Stimulated activated CD4-positive, alpha-beta T cell treated with anti-CD3 and anti-CD28 coated beads, Interleukin-4, amount 100 ng/mL, for 4 hours (primary cell): Measurements from ENCODE around the gene PCSK9.

Experiments
- DNase-seq, 2 experiments: peaks; one replicate each; pipeline ENCODE4 v3.0.0-alpha.2; 2020

PCSK9 gene

DNA sequence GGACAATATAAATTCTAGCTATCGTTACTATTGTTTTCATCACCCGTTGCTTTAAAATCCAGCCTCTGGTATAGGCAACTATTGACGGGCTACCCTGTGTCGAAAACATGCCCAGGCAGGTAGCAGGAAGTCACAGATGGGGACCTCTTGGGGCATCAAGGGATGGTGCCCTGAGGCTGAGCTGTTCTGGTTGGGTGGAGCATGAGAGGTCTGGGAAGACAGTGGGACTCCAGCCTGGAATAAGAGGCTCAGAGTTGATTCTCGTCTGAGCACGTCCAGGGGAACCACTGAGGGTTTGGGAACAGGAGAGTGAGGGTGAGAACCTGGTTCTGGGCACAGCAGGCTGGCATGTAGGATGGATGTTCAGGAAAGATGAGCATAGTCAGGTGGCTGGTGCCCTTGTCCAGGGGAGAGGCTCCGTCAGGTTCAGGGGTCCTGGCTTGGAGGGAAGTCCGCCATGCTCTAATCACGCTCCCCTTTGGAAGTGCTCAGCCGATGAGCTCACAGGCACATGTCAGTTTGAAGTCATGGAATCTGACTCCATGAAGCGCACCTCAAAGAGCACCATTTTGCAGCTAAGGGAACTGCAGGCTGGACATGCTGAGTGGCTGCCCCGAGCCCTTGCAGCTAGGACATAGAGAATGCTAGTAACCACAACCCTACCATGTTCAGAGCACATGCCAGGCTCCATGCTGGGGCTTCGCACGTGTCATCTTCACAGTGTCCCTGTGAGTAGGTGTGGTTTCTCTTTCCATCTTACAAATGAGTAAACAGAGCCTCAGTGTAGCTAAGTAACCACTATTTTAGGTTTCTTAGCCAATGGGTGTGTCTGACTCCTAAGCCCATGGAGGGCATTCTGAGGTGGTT lies 21.0 kb downstream of the PCSK9 start:
- DNase-seq = no peak

DNA sequence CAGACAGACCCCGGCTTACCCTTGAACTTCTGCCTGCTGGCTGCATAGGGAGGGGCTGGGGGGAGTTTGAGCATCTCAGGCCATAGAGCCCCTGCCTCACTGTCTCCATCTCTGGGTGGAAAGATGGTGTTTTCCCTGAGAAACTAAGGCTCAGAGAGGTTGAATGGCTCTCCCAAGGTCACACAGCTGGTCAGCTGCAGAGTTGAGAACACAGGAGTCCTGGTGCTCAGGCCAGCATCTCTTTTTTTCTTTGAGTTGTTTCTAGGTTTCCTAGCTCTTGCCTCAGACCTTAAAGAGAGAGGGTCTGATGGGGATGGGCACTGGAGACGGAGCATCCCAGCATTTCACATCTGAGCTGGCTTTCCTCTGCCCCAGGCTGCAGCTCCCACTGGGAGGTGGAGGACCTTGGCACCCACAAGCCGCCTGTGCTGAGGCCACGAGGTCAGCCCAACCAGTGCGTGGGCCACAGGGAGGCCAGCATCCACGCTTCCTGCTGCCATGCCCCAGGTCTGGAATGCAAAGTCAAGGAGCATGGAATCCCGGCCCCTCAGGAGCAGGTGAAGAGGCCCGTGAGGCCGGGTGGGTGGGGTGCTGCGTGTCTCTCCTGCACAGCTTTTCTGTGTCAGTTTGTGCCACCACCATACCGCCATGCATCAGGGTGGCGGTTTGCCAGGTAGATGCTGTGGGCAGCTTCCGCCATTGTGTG lies 21.8 kb downstream of the PCSK9 start:
- DNase-seq = no peak

DNA sequence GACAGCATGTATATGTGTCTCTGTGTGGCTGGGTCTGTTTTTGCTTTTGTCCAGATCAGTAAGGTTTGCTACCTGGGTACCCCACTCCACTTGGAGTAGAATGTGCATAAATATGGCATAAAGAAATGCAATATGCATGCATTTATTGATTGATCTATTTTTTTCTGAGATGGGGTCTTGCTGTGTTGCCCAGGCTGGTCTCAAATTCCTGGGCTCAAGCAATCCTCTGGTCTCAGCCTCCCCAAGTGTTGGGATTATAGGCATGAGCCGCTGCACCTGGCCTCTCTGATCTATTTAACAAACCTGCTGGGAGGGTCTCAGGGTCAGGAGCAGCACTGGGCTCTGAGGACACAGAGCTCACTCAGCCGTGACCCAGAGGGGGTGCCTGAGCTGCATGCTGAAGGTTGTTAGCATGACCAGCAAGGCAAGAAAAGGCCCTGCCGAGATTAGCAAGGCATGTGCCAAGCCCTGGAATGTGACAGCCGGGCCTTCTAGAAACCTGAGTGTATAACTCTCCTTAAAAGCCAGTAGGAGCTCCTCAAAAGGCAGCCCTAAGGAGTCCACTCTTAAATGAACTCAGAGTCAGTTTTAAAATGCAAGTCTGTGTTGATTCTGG lies 22.5 kb downstream of the PCSK9 start:
- no peak for DNase-seq

DNA sequence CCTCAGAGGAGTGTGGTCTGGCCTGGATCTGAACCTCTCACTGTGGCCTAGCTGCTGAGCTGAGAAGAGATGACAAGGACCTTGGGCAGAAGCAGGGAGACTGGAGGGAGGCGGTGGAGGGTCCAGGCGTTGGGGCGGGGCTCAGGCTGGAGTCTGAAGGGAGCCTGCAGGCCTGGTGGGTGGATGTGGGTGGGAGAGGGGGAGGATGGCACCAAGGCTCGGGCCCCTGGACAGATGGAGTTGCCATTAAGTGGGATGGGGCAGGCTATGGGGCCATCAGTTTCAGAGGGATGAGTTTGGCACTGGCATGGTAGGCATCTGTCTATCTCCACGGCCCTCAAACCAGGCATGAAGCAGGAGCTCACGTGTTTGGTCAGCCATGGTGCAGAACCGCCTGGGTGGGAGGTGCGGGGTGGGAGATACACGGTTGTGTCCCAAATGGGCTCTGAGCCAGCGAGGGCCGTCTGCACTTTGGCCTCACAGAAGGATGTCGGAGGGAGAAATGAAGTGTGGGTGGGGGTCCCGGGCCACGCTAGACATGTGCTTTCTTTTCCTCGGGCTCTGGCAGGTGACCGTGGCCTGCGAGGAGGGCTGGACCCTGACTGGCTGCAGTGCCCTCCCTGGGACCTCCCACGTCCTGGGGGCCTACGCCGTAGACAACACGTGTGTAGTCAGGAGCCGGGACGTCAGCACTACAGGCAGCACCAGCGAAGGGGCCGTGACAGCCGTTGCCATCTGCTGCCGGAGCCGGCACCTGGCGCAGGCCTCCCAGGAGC lies 23.6 kb downstream of the PCSK9 start:
- no peak for DNase-seq

DNA sequence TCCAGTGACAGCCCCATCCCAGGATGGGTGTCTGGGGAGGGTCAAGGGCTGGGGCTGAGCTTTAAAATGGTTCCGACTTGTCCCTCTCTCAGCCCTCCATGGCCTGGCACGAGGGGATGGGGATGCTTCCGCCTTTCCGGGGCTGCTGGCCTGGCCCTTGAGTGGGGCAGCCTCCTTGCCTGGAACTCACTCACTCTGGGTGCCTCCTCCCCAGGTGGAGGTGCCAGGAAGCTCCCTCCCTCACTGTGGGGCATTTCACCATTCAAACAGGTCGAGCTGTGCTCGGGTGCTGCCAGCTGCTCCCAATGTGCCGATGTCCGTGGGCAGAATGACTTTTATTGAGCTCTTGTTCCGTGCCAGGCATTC lies 24.2 kb downstream of the PCSK9 start:
- DNase-seq = no peak

DNA sequence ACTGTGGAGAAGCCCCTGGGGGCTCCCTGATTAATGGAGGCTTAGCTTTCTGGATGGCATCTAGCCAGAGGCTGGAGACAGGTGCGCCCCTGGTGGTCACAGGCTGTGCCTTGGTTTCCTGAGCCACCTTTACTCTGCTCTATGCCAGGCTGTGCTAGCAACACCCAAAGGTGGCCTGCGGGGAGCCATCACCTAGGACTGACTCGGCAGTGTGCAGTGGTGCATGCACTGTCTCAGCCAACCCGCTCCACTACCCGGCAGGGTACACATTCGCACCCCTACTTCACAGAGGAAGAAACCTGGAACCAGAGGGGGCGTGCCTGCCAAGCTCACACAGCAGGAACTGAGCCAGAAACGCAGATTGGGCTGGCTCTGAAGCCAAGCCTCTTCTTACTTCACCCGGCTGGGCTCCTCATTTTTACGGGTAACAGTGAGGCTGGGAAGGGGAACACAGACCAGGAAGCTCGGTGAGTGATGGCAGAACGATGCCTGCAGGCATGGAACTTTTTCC lies 24.8 kb downstream of the PCSK9 start:
- no peak for DNase-seq

DNA sequence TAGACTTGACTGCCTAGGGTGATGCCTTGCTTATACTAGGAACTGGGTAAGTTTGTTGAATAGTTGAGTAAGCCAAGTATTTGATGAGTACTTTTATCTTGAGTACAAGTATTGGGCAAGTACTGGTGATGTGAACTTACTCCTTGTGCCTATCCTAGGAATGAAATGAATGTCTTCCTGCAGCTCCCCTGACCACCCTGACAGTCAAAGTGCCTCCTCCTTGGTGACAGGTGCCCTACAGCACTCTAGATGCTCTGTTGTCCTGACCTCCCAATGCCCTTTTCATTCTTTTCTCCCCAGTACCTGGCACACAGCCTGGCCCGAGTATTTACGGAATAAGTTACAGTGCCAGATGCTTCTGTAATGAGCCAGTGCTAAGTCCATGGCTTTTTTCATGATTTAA lies 25.5 kb downstream of the PCSK9 start:
- DNase-seq = no peak

DNA sequence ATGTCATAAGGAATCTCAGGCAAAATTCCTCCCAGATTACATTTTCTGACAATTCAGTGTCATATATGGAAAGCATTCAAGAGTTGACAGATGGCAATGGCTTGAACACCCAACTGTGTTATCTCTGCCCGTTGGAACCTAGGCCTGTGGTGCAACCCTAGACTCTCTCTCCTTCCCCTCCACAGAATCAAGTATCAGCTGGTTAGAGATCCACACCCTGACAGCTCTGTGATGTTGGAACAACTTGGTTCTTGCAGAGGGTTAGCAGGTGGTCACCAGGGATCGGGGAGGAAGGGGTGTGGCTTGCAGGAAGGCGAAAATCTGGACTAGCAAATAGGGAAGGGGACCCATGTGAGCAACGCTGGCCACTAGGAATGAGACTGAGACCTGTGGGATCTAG lies 26.3 kb downstream of the PCSK9 start:
- no peak for DNase-seq

DNA sequence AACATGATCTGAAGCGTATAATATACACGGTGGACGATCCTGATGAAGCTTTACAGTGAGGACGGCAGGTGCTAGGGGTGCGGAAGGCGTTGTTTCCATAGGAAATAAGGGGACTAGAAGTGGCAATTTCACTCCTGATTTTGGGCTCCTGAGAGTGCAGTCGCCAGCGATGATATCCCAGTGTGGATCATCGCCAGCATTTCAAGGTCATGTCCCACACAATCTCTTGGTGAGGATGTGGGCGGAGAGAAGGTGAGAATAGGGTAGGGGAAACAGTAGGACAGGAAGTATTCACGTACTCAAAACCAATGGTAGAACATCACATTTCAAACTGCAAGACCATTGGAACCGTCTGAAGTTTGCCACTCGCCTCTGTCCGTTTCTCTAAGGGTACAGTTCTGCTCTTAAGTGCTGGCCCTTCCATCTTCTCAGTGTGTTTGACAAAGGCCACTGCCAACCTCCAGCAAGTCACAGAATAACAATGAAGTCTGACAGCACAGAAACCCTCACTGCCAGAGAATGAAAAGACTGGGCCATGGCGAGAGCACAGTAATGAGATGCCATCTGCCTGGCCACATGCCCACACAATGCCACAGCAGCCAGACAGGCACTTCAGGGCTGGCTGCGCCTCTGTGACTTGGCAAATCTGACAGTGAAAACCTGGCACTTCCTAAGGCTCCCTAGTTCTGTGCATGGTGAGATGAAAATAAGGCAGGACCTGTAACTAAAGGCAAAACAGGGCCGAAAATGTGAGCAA lies 27.9 kb downstream of the PCSK9 start:
- DNase-seq = no peak

DNA sequence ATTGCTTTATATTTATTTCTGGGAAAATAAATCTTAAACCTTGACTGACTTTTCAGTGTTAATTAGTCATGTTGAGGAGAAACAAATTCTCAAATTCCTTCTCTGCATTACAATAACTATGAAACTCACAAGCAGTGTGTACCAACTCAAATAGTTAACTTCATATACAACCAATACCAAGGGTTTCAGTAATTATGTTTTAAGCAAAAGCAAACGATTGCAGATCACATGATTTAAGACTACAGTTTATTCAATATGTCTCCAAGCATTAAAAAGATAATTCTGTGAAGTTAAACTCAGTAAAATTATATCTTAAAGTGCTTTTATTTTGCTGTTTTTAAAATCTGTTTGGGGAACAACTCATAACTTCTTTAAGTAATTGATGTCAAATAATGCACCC lies 28.6 kb downstream of the PCSK9 start:
- no peak for DNase-seq

DNA sequence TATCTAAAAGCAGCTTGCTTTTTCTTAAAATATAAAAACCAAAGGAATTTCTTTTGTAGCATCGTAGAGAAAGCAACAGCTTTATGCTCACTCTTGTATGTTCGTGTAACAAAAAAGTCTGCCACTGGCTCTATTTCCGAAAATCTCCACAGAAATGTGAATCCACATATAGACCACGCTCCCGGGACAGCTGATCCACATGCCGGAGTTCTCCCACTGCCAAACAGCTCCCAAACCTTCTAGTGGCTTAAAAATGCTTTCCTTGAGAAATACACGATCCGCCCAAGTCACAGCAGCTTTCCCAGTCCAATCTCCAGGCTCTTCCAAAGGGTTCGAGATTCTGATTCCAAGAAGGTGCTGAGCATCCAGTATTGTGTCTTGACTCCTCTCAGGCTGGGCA lies 29.3 kb downstream of the PCSK9 start:
- DNase-seq = no peak

DNA sequence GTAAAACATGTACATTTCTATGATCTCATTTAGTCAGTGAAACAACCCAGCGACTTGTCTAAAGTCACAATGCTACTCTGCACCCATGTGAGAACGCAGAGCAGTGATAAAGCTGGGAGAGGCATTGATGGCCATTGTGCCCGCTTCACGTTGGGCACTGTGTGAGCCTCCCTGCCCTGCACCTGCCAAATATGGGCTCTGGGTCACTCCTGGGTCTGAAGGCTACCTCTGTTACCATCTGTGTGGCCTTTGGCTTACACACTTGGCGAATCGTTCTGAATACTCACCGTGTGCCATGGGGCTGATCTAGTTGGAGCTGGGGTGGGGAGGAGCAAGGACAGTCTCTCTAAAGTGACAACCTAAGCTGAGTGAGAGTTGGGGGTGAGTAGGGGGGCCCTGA lies 29.9 kb downstream of the PCSK9 start:
- DNase-seq = no peak

DNA sequence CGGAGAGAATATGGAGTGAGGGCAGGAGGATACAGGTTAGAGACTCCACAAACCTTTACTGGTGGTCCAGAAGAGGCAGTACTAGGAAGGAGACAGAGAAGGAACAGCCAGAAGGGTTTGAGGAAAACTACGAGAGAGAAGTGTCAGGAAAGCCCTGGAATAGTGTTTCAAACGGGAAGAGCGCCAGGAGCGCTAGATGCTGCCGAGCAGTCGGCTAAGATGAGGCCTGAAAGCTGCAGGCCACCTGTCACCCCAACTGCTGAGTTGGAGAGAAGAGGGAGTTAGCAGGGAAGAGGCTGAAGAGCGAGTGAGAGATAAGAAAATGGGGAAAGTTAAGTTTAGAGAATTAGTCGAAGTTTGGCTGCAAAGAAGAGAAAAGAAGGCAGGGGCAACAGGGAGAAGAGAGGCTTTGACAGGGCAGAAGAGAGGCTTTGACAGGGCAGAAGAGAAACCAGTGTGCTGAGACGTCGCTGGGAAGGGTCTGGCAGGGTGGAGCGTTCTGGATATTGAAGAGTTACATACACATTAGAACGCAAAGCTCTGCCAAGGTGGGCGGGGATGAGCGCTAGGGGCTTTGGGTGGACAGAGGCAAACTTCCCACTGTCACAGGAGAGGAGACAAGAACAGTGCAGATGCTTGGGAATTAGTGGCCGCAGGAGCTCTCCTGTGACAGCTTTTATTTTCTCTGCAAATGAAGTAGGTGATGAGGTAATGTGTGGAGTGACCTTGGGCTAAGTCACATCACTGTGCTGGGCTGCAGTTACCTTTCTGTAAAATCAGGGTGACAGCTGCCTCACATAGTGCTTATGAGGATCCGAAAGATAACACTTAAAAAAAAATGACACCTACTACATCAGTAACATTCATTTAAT lies 31.2 kb downstream of the PCSK9 start:
- no peak for DNase-seq

DNA sequence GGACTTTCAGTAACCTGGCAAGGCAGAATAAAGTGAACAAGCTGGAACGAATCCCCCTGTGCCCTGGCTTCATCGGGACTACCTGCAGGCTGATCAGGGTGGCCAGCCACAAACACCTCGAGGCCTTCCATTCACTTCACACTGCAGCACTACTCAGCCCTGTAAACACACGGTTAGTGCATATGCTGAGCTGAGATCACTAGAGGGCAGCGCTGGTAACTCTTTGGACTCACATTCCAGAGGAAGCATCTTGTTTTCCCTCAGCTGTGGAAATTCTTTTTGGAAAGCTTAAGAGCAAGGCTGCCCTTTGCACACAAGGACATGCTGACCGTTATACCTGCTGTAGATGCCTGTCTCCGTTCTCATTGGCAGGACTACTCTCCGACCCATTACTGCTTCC lies 32.1 kb downstream of the PCSK9 start:
- DNase-seq = no peak

DNA sequence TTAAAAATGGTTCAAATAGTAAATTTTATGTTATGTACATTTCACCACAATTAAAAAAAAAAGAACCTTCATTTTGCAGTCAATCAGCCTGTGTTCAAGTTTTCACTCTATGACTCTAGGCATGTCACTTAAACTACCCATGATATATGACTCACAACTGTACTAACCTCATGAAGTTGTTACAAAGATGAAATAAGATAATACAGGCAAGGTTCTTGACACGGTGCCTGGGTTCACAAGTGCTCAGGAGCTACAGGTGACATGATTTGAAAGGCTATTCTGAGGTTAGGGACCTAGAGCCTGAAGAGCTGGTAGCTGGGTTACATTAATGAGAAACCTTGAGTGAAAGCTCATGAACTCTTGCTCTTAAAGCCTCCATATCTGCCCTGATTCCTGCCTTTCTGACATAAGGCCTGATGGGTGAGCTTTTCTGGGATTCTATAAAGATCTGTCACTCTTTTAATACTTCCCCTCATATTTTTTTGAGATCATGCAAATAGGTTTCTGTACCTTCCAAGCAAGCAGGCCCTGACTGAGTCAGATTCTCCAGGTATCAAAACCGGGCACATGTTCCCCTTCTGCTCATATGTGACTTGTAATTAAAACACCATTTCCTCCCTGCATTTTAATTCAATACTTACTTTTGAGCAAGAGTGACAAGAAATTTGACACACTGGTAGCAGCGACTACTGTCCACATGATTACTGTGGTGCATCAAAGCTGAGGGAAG lies 34.0 kb downstream of the PCSK9 start:
- DNase-seq = no peak

DNA sequence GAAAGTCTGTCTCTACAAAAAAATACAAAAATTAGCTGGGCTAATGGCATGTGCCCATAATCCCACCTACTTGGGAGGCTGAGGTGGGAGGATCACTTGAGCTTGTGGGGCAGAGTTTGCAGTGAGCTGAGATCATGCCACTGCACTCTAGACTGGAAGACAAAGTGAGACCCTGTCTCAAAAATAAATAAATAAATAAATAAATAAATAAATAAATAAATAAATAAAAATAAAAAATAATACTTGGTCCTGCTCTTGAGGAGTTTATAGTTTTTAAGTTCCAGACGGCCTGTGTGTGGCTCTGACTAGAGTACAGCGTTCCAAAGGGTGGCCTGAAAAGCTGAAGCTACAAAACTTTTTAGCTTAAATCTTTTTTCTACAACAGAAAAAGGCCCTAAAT lies 35.1 kb downstream of the PCSK9 start:
- DNase-seq = no peak

DNA sequence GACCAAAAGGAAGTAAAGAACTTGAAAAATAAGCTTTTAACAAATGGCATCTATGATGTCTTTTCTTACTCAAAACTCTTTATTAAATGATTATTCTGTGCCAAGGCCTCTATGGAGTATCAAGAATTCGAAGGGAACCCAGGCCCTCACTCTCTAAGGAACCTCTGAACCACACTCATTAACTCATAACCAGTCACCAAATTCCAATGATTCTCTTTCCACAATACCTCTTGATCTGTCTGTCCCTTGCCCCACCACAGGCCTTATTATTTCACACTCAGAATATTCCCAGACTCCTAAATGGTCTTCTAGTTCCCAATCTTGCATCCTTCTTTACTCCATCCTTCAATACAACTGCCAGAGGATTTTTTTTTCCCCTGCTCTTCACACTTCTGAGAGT lies 37.0 kb downstream of the PCSK9 start:
- no peak for DNase-seq

DNA sequence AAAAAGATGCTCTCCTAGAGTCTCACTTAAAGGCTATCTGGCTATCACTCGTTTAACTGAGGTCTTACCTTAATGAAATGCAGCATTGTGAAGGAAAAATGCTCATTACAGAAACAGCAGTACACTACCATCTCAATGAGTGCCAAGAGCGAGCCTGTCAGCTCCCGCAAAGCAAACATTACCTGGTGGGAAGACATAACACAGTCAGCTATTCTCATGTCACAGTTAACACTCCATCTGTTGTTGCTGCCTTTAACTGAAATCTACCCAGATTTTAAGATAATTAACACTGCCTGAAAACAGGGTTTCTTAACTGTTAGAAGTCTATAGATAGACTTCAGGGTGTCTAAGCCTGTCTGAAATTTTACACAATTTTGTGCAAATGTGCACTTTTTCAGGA lies 39.1 kb downstream of the PCSK9 start:
- no peak for DNase-seq

DNA sequence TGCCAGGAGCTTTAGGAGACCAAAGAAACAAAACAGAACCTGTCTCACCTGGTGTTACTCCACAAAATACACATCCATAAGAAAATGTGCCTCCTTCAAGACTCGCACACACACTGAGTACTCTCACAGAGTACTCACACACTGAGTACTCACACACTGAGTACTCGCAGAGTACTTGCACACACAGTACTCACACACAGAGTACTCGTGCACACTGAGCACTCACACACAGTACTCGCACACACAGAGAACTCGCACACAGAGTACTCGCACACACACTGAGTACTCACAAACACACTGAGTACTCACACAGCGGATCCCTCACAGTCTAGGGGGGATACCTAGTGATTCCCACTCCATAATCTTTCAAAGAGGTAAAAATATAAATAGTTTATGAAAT lies 40.3 kb downstream of the PCSK9 start:
- no peak for DNase-seq

DNA sequence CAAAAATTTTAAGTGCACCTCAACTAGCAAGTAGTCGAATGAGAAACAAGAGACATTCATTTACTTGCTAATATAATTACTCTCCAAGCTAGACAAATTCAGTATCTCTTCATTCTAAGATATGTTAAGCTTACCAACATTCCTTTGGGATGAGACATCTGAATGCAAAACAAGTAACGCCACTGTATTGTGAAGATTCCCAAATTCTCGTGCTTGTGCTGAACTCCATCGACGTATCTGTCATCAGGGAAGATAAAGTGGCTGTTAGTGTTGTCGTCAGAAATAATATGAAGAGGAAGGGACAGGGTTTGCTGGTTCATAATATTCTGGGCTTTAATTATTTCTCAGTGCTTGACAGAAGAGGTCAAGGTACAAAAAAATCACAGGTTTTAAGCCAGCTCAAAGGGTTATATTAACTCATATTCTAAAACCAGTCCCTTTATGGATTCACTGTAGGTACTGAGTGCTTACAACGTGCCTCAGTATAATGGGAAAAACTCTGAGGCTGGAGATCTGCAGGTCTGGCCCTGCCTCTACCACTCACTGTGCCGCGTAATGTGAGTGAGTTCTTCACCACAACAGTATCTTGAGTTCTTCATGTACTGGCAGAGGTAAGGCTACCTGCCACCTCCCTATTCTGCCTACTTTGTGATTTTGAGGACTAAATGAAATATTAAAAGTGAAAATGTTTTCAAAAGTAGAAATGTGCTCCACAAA lies 42.0 kb downstream of the PCSK9 start:
- DNase-seq = no peak
